HG02763 (cell line): ENCODE results near the gene HIRA.
A peak's percentile ranks its signal among the peaks of the same experiment; 100 is the strongest.
"Not testable (repeated sequence)": the region's sequence is repeated elsewhere in the genome, so short reads cannot be mapped to it uniquely, and the experiment has no call there.

Experiments
- ATAC-seq: cut with Tn5 transposase; IDR thresholded peaks from one replicate; pipeline ENCODE4 v1.9.1; 2021; ENCODE audit warnings: mild to moderate bottlenecking, moderate library complexity; ENCODE audit not compliant: unreplicated experiment

HIRA gene

GRCh38 chr22:19386248-19386647 lies 45.3 kb downstream of the HIRA start:
- no peak for ATAC-seq

DNA sequence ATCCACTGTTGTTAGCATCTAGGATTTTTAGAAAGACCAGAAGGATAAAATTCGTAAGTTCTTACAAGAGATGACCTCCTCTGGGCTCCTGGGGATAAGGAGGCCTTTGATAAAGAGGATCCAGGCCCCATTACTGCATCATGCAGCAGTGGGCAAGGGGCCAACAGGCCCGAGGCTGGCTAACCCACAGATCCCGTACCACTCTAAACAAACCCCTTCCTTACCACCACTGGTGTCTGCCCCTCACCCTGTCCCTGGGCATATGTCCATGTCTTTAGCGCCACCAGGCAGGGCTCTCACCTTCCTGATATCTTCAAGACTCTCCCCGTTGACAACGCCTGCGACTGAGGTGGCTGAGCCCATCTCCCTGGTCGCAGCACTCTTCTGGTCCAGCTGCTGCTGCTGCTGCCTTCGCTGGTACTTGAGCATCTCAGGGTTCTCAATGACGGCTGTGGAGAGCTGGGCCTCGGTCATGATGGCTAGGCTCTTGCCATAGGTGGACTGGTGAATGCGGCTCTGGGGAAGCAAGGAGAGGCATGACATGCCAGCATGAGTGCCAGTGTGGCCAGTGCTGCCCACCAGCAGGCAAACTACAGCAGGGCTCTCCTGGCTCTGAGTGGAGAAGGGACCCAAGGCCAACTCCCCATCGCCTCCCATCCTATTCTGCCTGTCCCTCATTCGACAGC lies 46.2 kb downstream of the HIRA start:
- ATAC-seq: no peak

DNA sequence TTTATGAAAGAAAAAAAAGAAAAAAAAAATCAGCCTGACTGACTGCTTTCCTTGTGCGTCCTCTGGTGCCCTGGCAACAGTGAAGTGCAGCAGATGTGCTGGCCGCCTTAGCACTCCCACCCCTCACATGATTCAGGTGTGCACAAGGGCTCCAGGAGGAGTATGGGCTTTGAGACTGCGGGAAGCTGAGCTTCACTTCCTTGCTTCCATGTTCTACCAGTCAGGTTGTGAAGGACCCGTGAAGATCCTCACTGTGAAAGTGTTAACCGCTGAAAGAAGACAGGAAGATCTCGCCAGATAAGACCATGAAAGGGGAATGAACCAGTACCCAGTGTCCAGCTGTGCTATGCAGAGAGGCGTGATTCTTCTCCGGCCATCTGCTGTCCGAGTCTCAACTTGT lies 48.2 kb downstream of the HIRA start:
- ATAC-seq: no peak

- no peak for ATAC-seq
Observed at GRCh38 chr22:19382240-19382639, 49.3 kb downstream of the HIRA start.

DNA sequence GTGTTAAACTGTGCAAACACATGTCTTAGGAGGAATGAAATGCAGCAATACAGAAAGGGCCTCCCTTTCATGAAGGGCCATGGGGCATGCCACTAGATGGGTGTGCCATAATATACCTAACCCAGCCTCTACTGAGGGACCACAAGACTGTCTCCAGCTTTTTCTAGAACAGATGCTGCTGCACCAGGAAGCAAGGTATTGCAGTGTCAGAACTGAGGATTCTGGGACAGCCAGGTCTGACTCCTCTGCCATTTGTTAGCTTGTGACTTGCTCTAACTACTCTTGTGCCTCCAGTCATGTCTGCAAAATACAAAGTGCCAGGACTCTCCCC lies 53.2 kb downstream of the HIRA start:
- ATAC-seq: no peak

- no peak for ATAC-seq
Observed at GRCh38 chr22:19377565-19378343, 53.8 kb downstream of the HIRA start.

- ATAC-seq: no peak
Observed at GRCh38 chr22:19376971-19377370, 54.6 kb downstream of the HIRA start.

- no peak for ATAC-seq
Observed at GRCh38 chr22:19376247-19376646, 55.3 kb downstream of the HIRA start.

DNA sequence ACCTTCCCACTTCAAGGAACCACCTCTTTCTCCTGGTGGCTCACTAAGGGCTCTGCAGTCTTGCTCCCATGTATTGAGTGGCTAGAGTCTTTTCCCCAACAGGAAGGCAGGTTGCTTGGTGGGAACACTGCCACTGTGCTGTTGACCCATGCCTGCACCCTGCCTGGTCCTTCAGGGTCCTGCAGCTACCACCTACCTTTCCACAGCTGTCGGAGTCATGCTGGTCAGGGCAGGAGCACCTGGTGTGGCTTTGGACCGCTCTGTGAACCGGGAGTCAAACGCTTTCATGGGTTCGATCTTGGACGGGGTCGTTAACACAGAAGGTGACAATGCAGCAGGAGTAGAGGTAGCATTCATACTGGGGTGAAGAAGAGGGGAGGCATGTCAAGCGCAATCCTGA lies 56.1 kb downstream of the HIRA start:
- ATAC-seq: no peak

GRCh38 chr22:19374410-19374809 lies 57.1 kb downstream of the HIRA start:
- ATAC-seq: no peak

DNA sequence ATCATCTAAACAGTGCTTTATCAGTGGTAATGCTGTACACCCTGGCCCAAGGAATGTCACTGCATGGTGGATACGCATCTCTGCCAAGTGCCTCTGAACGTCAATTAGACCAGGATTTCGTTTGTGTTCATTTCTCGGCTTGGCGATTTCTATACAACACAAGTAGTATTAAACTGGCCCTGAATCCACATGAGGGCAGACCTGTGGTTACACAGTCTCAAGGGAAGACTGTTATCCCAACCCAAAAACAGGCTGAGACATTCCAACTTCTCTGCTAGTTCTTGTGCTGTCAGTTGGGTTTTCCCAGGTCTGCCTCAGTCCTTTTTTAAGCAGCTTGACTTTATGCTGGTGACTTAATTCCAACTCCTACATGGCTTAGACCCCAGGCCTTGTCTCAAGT lies 58.1 kb downstream of the HIRA start:
- ATAC-seq: no peak

DNA sequence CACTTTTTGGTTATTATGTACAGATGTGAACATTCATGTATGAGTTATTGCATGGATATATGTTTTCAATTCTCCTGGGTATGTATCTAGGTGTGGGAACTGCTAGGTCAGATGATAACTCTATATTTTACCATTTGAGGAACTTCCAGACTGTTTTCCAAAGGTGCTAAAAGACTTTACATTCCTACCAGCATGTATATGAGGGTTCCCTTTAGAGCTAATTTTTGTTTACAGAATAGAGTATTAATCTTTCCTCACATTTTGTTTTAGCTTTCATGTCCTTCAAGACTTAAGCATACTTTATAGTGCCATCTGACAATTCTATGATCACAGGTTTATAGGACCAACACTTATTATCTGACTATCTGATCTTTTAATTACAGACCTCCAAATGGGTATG lies 59.6 kb downstream of the HIRA start:
- no peak for ATAC-seq

GRCh38 chr22:19368876-19369275 lies 62.7 kb downstream of the HIRA start:
- no peak for ATAC-seq

- no peak for ATAC-seq
Observed at GRCh38 chr22:19367763-19368367, 63.7 kb downstream of the HIRA start.

DNA sequence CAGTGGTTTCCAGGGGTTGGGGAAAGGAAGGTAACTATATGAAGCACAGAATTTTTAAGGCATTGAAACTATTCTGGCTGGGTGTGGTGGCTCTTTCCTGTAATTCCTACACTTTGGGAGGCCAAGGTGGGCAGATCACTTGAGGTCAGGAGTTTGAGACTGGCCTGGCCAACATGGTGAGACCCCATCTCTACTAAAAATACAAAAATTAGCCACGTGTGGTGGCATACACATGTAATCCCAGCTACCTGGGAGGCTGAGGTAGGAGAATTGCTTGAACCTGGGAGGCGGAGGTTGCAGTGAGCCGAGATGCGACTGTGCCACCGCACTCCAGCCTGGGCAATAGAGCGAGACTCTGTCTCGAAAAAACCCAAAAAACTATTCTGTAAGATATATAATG lies 68.0 kb downstream of the HIRA start:
- not testable (repeated sequence) for ATAC-seq

DNA sequence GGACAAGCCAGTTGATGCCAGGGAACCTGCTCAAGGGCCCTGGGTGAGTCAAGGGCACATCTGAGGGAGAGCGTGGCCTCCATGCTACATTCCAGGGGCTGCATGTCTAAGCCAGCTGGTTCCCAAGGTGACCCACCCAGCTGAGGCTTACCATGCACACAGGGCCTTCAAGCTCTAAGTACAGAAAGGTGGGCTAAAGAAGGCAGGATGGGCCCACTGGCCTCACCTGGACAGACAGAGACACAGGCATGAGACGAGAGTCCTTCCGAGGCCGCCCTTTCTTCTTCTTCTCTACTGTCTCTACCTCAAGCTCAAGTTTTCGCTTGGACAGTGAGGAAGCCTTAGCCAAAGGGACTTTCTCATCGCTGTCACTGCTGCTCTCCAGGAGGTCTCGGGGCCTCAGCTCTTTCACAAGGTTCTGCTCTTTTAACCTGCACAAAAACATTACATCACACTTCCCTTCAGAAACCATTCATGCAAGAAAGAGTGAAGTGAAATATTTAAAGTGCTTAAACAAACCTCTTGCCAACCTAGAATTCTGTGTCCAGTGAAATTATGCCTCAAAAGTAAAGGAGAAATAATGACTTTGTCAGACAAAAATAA lies 69.9 kb downstream of the HIRA start:
- ATAC-seq: peak; percentile 80

- ATAC-seq: no peak
Observed at GRCh38 chr22:19360862-19361261, 70.7 kb downstream of the HIRA start.

DNA sequence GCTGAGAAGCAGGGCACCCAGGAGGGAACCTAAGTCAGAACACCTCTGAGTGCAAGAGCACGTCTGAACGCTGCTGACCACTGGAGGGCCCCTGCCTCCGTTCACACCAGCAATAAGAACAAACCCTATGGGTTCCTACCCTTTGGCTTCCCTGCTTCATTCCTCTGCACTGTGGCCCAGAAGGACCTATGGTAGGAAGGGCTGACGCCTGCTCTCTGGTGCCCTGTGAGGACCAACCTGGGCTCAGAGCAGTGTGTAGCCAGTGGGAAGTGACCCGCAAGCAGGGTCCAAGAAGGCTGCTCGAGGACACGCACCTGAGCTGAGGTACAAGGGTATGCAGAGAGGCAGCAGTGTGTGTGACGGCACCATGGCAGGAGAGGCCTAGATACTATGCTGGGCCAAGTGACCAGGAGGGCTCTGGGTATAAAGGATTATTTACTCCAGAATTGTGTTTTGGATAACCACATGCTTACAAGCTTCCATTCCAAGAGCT lies 71.2 kb downstream of the HIRA start:
- no peak for ATAC-seq

GRCh38 chr22:19359554-19360299 lies 71.8 kb downstream of the HIRA start:
- no peak for ATAC-seq

DNA sequence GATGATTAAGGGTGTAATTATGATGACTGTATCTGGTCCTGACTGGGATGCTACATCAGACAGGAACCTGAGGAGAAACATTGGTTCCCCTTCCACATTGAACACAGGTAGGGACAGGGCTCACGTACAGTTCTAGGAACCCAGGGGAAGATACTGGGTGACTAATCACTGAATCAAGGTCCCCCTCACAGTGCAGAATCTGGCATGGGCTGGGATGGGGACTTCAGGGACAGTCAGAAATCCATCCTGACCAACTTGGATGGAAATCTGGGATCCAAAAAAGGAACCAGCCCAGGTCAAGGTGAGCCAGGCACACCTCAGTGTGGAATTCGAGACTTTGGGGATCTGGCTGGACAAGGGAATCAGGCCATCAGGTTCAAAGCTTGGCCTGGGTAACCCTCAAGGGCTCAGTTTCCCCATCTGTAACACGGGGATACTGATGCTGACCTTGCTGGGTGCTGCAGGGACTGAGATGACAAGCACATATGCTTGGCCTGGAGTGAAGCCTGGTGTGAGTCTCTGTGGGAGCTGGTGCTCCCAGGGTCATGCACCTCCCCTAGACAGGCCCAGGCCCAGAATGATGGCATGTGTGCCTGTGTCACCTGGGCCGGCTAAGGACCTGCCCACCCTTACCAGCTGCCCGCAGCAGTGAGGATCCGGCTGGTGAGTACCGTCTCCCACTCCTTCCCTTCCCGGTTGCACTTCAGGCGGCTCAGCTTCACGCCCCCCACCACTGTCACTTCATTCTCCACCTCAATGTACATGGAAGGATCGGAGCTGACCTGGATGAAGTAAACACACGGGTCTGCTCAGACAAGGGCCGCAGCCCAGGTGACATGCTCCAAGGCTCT lies 72.6 kb downstream of the HIRA start:
- no peak for ATAC-seq
